OCI-LY7 (cell line): ENCODE data around the gene PEX3.

Experiments
- CTCF ChIP-seq: fragments of 200-600 bp; sonication (generic); conservative IDR thresholded peaks from 2 replicates; pipeline ENCODE4 v1.5.1; 2014; ENCODE audit warnings: mild to moderate bottlenecking, antibody characterized with exemption, low read length, moderate library complexity, mixed read lengths
- EZH2phosphoT487 ChIP-seq: fragments of 200-600 bp; sonication (generic); IDR thresholded peaks from 2 replicates; pipeline ENCODE4 v1.6.1; 2018; ENCODE audit warnings: low read depth, borderline replicate concordance, mild to moderate bottlenecking, mixed run types, antibody characterized with exemption, low read length, moderate library complexity, mixed read lengths

- TF ChIP-seq CTCF (no peak), EZH2phosphoT487 (no peak)
Measured at GRCh38 chr6:143535189-143535614, 84.6 kb downstream of the PEX3 start.
